Measurements from ENCODE around the gene SUCLG2. TPM values are rescaled to one million over a fixed set of nuclear protein-coding genes. Genes with fewer than 3 reads are reported as not detected.

The SUCLG2 gene
- total and polyA plus RNA-seq, 9 of the 15 experiments (the other 6 are each of a cell fraction or from before 2014, with no cell fraction given): 10.1 to 41.4 (median 29.0) TPM

DNA sequence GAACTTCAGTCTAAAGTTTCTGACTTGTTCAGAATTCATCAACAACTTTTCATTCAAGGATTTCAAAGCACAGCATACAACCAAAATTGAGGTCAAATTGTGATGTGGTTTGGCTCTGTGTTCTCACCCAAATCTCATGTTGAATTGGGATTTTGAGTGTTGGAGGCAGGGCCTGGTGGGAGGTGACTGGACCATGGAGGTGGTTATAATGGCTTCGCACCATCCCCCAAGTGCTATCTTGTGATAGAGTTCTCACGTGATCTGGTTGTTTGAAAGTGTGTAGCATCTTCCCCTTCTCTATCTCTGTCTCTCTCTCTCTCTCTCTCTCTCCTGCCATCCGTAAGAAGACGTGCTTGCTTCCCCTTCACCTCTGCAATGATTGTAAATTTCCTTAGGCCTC is 19.6 kb upstream of the SUCLG2 start (continued):
- TF ChIP-seq, protein P1, sequence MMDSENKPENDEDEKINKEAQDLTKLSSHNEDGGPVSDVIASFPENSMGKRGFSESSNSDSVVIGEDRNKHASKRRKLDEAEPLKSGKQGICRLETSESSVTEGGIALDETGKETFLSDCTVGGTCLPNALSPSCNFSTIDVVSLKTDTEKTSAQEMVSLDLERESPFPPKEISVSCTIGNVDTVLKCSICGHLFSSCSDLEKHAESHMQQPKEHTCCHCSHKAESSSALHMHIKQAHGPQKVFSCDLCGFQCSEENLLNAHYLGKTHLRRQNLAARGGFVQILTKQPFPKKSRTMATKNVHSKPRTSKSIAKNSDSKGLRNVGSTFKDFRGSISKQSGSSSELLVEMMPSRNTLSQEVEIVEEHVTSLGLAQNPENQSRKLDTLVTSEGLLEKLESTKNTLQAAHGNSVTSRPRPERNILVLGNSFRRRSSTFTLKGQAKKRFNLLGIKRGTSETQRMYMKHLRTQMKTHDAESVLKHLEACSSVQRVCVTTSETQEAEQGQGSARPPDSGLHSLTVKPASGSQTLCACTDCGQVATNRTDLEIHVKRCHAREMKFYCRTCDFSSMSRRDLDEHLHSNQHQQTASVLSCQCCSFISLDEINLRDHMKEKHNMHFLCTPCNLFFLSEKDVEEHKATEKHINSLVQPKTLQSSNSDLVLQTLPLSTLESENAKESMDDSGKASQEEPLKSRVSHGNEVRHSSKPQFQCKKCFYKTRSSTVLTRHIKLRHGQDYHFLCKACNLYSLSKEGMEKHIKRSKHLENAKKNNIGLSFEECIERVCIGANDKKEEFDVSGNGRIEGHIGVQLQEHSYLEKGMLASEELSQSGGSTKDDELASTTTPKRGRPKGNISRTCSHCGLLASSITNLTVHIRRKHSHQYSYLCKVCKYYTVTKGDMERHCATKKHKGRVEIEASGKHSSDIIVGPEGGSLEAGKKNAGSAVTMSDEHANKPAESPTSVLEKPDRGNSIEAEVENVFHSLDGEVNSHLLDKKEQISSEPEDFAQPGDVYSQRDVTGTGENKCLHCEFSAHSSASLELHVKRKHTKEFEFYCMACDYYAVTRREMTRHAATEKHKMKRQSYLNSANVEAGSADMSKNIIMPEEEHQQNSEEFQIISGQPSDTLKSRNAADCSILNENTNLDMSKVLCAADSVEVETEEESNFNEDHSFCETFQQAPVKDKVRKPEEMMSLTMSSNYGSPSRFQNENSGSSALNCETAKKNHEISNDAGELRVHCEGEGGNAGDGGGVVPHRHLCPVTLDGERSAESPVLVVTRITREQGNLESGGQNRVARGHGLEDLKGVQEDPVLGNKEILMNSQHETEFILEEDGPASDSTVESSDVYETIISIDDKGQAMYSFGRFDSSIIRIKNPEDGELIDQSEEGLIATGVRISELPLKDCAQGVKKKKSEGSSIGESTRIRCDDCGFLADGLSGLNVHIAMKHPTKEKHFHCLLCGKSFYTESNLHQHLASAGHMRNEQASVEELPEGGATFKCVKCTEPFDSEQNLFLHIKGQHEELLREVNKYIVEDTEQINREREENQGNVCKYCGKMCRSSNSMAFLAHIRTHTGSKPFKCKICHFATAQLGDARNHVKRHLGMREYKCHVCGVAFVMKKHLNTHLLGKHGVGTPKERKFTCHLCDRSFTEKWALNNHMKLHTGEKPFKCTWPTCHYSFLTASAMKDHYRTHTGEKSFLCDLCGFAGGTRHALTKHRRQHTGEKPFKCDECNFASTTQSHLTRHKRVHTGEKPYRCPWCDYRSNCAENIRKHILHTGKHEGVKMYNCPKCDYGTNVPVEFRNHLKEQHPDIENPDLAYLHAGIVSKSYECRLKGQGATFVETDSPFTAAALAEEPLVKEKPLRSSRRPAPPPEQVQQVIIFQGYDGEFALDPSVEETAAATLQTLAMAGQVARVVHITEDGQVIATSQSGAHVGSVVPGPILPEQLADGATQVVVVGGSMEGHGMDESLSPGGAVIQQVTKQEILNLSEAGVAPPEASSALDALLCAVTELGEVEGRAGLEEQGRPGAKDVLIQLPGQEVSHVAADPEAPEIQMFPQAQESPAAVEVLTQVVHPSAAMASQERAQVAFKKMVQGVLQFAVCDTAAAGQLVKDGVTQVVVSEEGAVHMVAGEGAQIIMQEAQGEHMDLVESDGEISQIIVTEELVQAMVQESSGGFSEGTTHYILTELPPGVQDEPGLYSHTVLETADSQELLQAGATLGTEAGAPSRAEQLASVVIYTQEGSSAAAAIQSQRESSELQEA (IDR thresholded peaks at IDR 0.05; ENCODE audit: low read depth): no peak
- no peak for TF ChIP-seq SMC3 (conservative IDR thresholded peaks at IDR 0.05; ENCODE audit: insufficient read depth, low read depth, low read length)
- TF ChIP-seq, protein P2, sequence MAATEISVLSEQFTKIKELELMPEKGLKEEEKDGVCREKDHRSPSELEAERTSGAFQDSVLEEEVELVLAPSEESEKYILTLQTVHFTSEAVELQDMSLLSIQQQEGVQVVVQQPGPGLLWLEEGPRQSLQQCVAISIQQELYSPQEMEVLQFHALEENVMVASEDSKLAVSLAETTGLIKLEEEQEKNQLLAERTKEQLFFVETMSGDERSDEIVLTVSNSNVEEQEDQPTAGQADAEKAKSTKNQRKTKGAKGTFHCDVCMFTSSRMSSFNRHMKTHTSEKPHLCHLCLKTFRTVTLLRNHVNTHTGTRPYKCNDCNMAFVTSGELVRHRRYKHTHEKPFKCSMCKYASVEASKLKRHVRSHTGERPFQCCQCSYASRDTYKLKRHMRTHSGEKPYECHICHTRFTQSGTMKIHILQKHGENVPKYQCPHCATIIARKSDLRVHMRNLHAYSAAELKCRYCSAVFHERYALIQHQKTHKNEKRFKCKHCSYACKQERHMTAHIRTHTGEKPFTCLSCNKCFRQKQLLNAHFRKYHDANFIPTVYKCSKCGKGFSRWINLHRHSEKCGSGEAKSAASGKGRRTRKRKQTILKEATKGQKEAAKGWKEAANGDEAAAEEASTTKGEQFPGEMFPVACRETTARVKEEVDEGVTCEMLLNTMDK (IDR thresholded peaks at IDR 0.05; ENCODE audit: borderline replicate concordance, insufficient read depth, low read depth, low read length, poor library complexity, severe bottlenecking): no peak

All from K562 (cell line).